Measurements from ENCODE around the gene KLHDC8A.
"Not testable (repeated sequence)": the region's sequence is repeated elsewhere in the genome, so short reads cannot be mapped to it uniquely, and the experiment has no call there.

Gene KLHDC8A

GRCh38 chr1:205356440-205357139 lies at the start of gene KLHDC8A:
KLHDC8A (minus strand) TSS chr1:205356922; CDS start chr1:205343604, 13,318 bp downstream.
- DNase-seq: no peak

GRCh38 chr1:205406252-205406651 lies 49.5 kb upstream of the KLHDC8A start:
- DNase-seq: not testable (repeated sequence)

- not testable (repeated sequence) for DNase-seq
Measured at GRCh38 chr1:205404484-205404883, 47.8 kb upstream of the KLHDC8A start.

- DNase-seq: no peak
Measured at GRCh38 chr1:205398586-205398985, 41.9 kb upstream of the KLHDC8A start.

- DNase-seq: peak; percentile 57
Measured at GRCh38 chr1:205396967-205397616, 40.4 kb upstream of the KLHDC8A start.

- DNase-seq: no peak
Measured at GRCh38 chr1:205395616-205396015, 38.9 kb upstream of the KLHDC8A start.

- DNase-seq: no peak
Measured at GRCh38 chr1:205392650-205393049, 35.9 kb upstream of the KLHDC8A start.

GRCh38 chr1:205391386-205391785 lies 34.7 kb upstream of the KLHDC8A start:
- no peak for DNase-seq

- DNase-seq: no peak
Measured at GRCh38 chr1:205387845-205388244, 31.1 kb upstream of the KLHDC8A start.

GRCh38 chr1:205382990-205383389 lies 26.3 kb upstream of the KLHDC8A start:
- DNase-seq: not testable (repeated sequence)

GRCh38 chr1:205382561-205382960 lies 25.8 kb upstream of the KLHDC8A start:
- DNase-seq: no peak

GRCh38 chr1:205381305-205381704 lies 24.6 kb upstream of the KLHDC8A start:
- no peak for DNase-seq

- no peak for DNase-seq
Measured at GRCh38 chr1:205380882-205381281, 24.2 kb upstream of the KLHDC8A start.

- no peak for DNase-seq
Measured at GRCh38 chr1:205379056-205379455, 22.3 kb upstream of the KLHDC8A start.

GRCh38 chr1:205377355-205377754 lies 20.6 kb upstream of the KLHDC8A start:
- DNase-seq: no peak

- no peak for DNase-seq
Measured at GRCh38 chr1:205376739-205377138, 20.0 kb upstream of the KLHDC8A start.

GRCh38 chr1:205375835-205376545 lies 19.3 kb upstream of the KLHDC8A start:
- peak; percentile 67 for DNase-seq

GRCh38 chr1:205374210-205375078 lies 17.7 kb upstream of the KLHDC8A start:
- peak; percentile 72 for DNase-seq

- DNase-seq: no peak
Measured at GRCh38 chr1:205373798-205374175, 17.1 kb upstream of the KLHDC8A start.

GRCh38 chr1:205373022-205373797 lies 16.5 kb upstream of the KLHDC8A start:
- no peak for DNase-seq

- DNase-seq: peak; percentile 33
Measured at GRCh38 chr1:205371871-205372660, 15.3 kb upstream of the KLHDC8A start.
